HepG2 (cell line): ENCODE results near the gene TRIM9. TPM values are rescaled to one million over a fixed set of nuclear protein-coding genes. Genes with fewer than 3 reads are reported as not detected.
A peak's percentile ranks its signal among the peaks of the same experiment; 100 is the strongest.

ENCODE experiments used
- ATAC-seq: fragments of 200-7000 bp; cut with Tn5 transposase; 3 replicates; pipeline ENCODE4 v1.9.1; 2020; ENCODE audit warnings: mild to moderate bottlenecking, moderate library complexity
- BruUV-seq: library from RNA; stranded (reverse); fragments of 400-500 nt; replicated peaks from 2 replicates; lab custom pipeline; 2021; lab: Mats Ljungman, UMichigan
- CTCF ChIA-PET: fragments of 300-600 bp; formaldehyde crosslinking; extraction: SDS; loops from one replicate; lab custom pipeline; 2021; ENCODE audit warnings: low total read pairs, inconsistent platforms, low intra/inter-chr PET ratio; lab: Yijun Ruan, JAX
- POLR2A ChIA-PET: fragments of 350-600 bp; sonication (Branson Sonifier 250); formaldehyde crosslinking; loops from one replicate; lab custom pipeline; 2020; ENCODE audit warnings: antibody characterized with exemption, inconsistent platforms; lab: Yijun Ruan, JAX
- DNase-seq: peaks from one replicate; pipeline ENCODE4 v3.0.0-alpha.2; 2015; ENCODE audit warnings: low spot score
- FAIRE-seq: peaks from 3 replicates; lab custom pipeline; 2011; peaks lifted over from hg19 to GRCh38; lab: Jason Lieb, UNC
- H2AFZ ChIP-seq: one replicate; pipeline ENCODE4 v1.6.1; 2011; ENCODE audit warnings: low read length, inconsistent platforms
- H3K27ac ChIP-seq: fragments of 300-600 bp; 3 replicates; pipeline ENCODE4 v1.8.0; 2011; ENCODE audit warnings: mixed run types, mild to moderate bottlenecking, mixed read lengths, low read length, inconsistent platforms; ENCODE audit not compliant: insufficient read depth; ENCODE audit errors: extremely low read length
- H3K27me3 ChIP-seq, 2 experiments: fragments of 200-600 bp in 1 of 2; 2 replicates in 1 of 2; 3 replicates in 1 of 2; pipeline versions ENCODE4 v1.6.0 to v1.8.0; 2011; ENCODE audit warnings: low read length in 2 of 2, mild to moderate bottlenecking in 2 of 2, moderate library complexity in 2 of 2, inconsistent platforms in 1 of 2; ENCODE audit not compliant: insufficient read depth in 2 of 2, control insufficient read depth in 1 of 2
- H3K36me3 ChIP-seq, 2 experiments: fragments of 200-600 bp in 1 of 2; replicated peaks in 1 of 2; 2 replicates in 1 of 2; 3 replicates in 1 of 2; pipeline versions ENCODE4 v1.5.1 to v1.8.0; 2011; ENCODE audit warnings: low read length in 2 of 2, inconsistent platforms in 1 of 2; ENCODE audit not compliant: insufficient read depth in 2 of 2, control insufficient read depth in 1 of 2
- H3K4me1 ChIP-seq: 2 replicates; pipeline ENCODE4 v1.5.1; 2012; ENCODE audit warnings: low read length, inconsistent platforms; ENCODE audit not compliant: insufficient read depth
- H3K4me2 ChIP-seq: 2 replicates; pipeline ENCODE4 v1.6.0; 2011; ENCODE audit warnings: low read depth, low read length, inconsistent platforms
- H3K4me3 ChIP-seq, 3 experiments: fragments of 200-600 bp in 1 of 3; sonication (generic), shearing (Covaris generic) in 1 of 3; replicated peaks in 1 of 3; 2 replicates each; pipeline ENCODE4 v1.5.1; 2011 to 2016; ENCODE audit warnings: low read length in 3 of 3, inconsistent platforms in 2 of 3, low read depth in 2 of 3, mild to moderate bottlenecking in 2 of 3, control low read depth in 1 of 3, mixed read lengths in 1 of 3; ENCODE audit not compliant: insufficient read depth in 1 of 3
- H3K79me2 ChIP-seq: one replicate; pipeline ENCODE4 v1.6.1; 2011; ENCODE audit warnings: low read length, inconsistent platforms; ENCODE audit not compliant: insufficient read depth
- H3K9ac ChIP-seq: 2 replicates; pipeline ENCODE4 v1.6.0; 2011; ENCODE audit warnings: mild to moderate bottlenecking, low read depth, low read length, inconsistent platforms; ENCODE audit not compliant: insufficient read depth
- H3K9me3 ChIP-seq: 2 replicates; pipeline ENCODE4 v1.5.1; 2012; ENCODE audit warnings: mild to moderate bottlenecking, low read length
- H4K20me1 ChIP-seq: 2 replicates; pipeline ENCODE4 v1.6.0; 2011; ENCODE audit warnings: inconsistent platforms, mild to moderate bottlenecking, low read length, moderate library complexity; ENCODE audit not compliant: insufficient read depth
- FOXJ3 ChIP-seq: sonication (generic); formaldehyde crosslinking; IDR thresholded peaks from 2 replicates; pipeline ENCODE4 v1.4.0; 2020; ENCODE audit warnings: missing genetic modification reagents, mild to moderate bottlenecking, borderline replicate concordance
- HOXA3 ChIP-seq: sonication (generic); formaldehyde crosslinking; IDR thresholded peaks from 2 replicates; pipeline ENCODE4 v1.5.0; 2020; ENCODE audit warnings: missing genetic modification reagents
- JUNB ChIP-seq: sonication (generic); formaldehyde crosslinking; IDR thresholded peaks from 2 replicates; pipeline ENCODE4 v1.8.0; 2022; ENCODE audit warnings: missing genetic modification reagents, mild to moderate bottlenecking, borderline replicate concordance
- MEIS1 ChIP-seq: sonication (generic); formaldehyde crosslinking; IDR thresholded peaks from 2 replicates; pipeline ENCODE4 v1.9.0; 2021; ENCODE audit warnings: mild to moderate bottlenecking, missing genetic modification reagents, moderate library complexity, borderline replicate concordance
- NFATC3 ChIP-seq: sonication (generic); formaldehyde crosslinking; IDR thresholded peaks from 2 replicates; pipeline ENCODE4 v1.5.1; 2020; ENCODE audit warnings: mild to moderate bottlenecking, missing genetic modification reagents
- SOX13 ChIP-seq, 3 experiments: fragments of 450-650 bp in 1 of 3; sonication (generic) in 1 of 3; formaldehyde crosslinking in 1 of 3; IDR thresholded peaks in 2 of 3; conservative IDR thresholded peaks in 1 of 3; 2 replicates each; pipeline versions ENCODE4 v1.5.0 to v1.6.1; 2016 to 2020; ENCODE audit warnings: antibody characterized with exemption in 1 of 3, mild to moderate bottlenecking in 1 of 3, missing compliant biosample characterization in 1 of 3, missing genetic modification reagents in 1 of 3, moderate library complexity in 1 of 3
- YEATS4 ChIP-seq: sonication (generic); formaldehyde crosslinking; IDR thresholded peaks from 2 replicates; pipeline ENCODE4 v1.4.0; 2020; ENCODE audit warnings: missing genetic modification reagents, borderline replicate concordance
- ZNF720 ChIP-seq: sonication (generic); formaldehyde crosslinking; IDR thresholded peaks from 2 replicates; pipeline ENCODE4 v1.4.0; 2020; ENCODE audit warnings: missing genetic modification reagents
- WGBS: methylation state at CpG from one replicate; pipeline ENCODE4 v1.1.6; 2017; ENCODE audit warnings: low lambda C conversion rate; 5-methylcytosine and 5-hydroxymethylcytosine counted together
- in situ Hi-C: cut with HindIII; loops from 2 replicates; pipeline ENCODE4 v1.10.0; 2017; ENCODE audit warnings: low pct_unique_long_range_greater_than_20kb; ENCODE audit not compliant: extremely low pct_ligation_motif_present
- intact Hi-C: fragments of 100-400 bp; cut with micrococcal nuclease; formaldehyde crosslinking; loops from one replicate; pipeline ENCODE4 v1.10.0; 2022; ENCODE audit not compliant: unreplicated experiment
- polyA plus RNA-seq, 8 experiments: library from polyadenylated mRNA; depleted of rRNA in 3 of 8; stranded (reverse) in 7 of 8; unstranded in 1 of 8; fragments of >200 nt; fragmentation: Illumina TruSeq in 4 of 8; extraction: Trizol in 4 of 8; gene quantifications; 2 replicates each; pipeline versions ENCODE4 v1.2.1 to v1.2.3, GENCODE V29; 2011 to 2016; ENCODE audit warnings: low read depth in 4 of 8, missing spikeins in 1 of 8, mixed read lengths in 1 of 8; ENCODE audit not compliant: insufficient read depth in 1 of 8
- total RNA-seq, 5 experiments: library from RNA; depleted of rRNA; stranded (reverse); fragments of >200 nt; fragmentation: Illumina TruSeq; extraction: Trizol; gene quantifications; 2 replicates each; pipeline ENCODE4 v1.2.3, GENCODE V29; 2016; ENCODE audit warnings: low read depth in 1 of 5
- TF ChIP-seq, protein P1 (sequence below): sonication (generic); formaldehyde crosslinking; IDR thresholded peaks from 2 replicates; pipeline ENCODE4 v1.4.0; 2020; ENCODE audit warnings: missing genetic modification reagents
- TF ChIP-seq, protein P2 (sequence below): sonication (generic); formaldehyde crosslinking; IDR thresholded peaks from 2 replicates; pipeline ENCODE4 v1.4.0; 2020; ENCODE audit warnings: missing genetic modification reagents, borderline replicate concordance
- TF ChIP-seq, protein P3 (sequence below): sonication (generic); formaldehyde crosslinking; IDR thresholded peaks from 2 replicates; pipeline ENCODE4 v1.4.0; 2020; ENCODE audit warnings: missing genetic modification reagents
- TF ChIP-seq, protein P4 (sequence below): sonication (generic); formaldehyde crosslinking; IDR thresholded peaks from 2 replicates; pipeline ENCODE4 v1.4.0; 2020; ENCODE audit warnings: mild to moderate bottlenecking, missing genetic modification reagents

TRIM9 gene
- total and polyA plus RNA-seq, 2 of the 13 experiments (the other 11 are each of a cell fraction or from before 2014, with no cell fraction given): 0.04 to 0.07 TPM

DNA sequence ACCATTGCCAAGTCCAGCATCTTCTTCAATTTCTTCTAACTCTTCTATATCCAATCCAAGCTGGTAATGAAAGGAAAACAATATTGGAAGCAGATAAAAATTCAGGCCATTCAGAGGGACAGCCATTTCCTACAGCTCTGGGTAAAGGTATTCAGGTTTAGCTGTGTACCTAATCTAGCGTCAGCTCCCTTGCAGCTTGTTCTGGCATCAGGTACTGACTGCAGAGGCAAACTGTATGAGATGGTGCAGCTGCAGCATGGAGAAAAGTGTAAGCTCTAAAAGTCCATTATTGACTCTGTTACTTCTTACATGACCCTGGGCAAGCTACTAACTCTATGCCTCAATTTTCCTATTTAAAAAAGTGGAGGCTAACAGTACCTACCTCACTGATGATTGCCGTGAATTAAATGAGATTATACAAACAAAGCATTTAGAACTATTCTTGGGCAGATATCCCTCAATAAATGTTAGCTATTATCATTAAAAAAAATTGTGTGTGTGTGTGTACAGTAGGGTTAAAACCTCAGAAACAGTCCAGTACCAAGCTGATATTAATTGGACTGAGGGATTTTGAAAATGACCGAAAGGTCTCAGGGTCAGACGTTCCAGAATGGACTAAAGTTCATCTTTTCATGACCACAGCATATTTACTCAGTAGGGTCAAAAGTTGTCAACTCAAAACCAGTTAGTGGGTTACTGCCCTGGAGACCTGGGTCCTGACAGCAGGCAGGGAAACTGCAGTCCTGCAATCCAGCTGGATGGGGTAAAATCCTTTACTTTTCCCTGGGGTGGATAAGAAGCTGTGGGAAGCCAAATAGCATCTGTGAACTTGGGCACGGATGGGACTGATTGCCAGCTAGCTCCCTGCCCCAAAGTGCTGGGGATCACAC is 159.5 kb downstream of the TRIM9 start (continued):
- peak; percentile 91; the same call in 1 of the 2 replicates for TF ChIP-seq MEIS1 (CRISPR knock-in tag)
- TF ChIP-seq, protein P1, sequence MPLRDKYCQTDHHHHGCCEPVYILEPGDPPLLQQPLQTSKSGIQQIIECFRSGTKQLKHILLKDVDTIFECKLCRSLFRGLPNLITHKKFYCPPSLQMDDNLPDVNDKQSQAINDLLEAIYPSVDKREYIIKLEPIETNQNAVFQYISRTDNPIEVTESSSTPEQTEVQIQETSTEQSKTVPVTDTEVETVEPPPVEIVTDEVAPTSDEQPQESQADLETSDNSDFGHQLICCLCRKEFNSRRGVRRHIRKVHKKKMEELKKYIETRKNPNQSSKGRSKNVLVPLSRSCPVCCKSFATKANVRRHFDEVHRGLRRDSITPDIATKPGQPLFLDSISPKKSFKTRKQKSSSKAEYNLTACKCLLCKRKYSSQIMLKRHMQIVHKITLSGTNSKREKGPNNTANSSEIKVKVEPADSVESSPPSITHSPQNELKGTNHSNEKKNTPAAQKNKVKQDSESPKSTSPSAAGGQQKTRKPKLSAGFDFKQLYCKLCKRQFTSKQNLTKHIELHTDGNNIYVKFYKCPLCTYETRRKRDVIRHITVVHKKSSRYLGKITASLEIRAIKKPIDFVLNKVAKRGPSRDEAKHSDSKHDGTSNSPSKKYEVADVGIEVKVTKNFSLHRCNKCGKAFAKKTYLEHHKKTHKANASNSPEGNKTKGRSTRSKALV (CRISPR knock-in tag): peak; percentile 72; the same call in 1 of the 2 replicates

DNA sequence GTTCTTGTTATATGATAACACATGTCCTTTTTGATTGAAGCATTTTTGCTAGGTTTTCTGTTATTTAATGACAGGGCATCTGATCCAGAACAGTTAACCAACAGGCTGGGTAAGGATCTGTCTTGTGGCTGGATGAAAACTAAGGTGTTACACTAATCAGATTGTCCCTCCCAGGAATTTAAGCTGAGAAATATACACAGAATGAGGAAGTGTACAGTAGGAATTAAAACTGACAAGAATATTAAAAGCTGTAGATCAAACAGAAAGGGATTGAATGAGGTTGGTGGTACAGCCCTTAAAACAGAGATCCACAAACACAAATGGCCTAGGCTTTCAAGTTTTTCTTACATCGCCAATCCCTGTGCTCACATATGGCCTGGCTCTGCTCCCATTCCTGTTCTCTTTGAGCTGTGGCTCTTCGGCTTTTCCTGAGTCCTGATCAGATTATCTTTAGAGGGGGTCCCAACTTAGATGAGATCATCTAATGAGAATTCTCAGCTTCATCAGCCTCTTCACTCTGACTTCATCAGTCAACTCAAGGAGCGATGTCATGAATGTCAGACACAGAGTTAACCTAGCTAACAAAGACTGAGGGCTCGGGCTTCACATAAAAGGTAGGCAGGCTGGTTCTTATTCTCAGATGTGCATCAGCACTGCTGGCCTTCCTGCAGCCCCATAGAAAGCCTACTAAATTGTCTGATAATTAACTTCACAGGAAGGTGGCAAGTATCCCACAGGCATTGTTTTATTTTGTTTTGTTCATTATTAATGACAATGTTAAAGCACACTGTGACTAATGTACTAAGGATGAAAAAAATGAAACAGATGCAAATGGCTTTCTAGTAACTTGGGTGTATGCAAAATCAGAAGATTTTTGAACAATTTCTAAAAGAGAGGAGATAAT is 162.1 kb downstream of the TRIM9 start:
- intact Hi-C loops: no loop called here
- in situ Hi-C loops: no loop called here
- Histone ChIP-seq H2AFZ (no peak overlapping the region), H3K27ac (no peak overlapping the region), H3K79me2 (peaks cover 3% of the 10 kb centered on the region), H3K36me3 (peaks cover 20 to 53% of the 10 kb centered on the region in 2 experiments), H3K4me1 (peaks cover 41% of the 10 kb centered on the region), H3K4me2 (no peak overlapping the region), H3K4me3 (no peak overlapping the region), H3K27me3 (no peaks in the 10 kb centered on the region), H4K20me1 (peaks cover 7% of the 10 kb centered on the region; the same call in 1 of the 2 replicates), H3K9me3 (no peaks in the 10 kb centered on the region), H3K9ac (no peak overlapping the region)
- DNase-seq: no peak
- no peak for FAIRE-seq
- no peak for ATAC-seq
- no TSS peak for BruUV-seq
- WGBS: 95% methylated on average over 4 of the region's 4 CpGs
- ChIA-PET POLR2A (no interaction called here), CTCF (no interaction called here)
- TF ChIP-seq ZNF720 (CRISPR knock-in tag): no peak
- TF ChIP-seq, protein P2, sequence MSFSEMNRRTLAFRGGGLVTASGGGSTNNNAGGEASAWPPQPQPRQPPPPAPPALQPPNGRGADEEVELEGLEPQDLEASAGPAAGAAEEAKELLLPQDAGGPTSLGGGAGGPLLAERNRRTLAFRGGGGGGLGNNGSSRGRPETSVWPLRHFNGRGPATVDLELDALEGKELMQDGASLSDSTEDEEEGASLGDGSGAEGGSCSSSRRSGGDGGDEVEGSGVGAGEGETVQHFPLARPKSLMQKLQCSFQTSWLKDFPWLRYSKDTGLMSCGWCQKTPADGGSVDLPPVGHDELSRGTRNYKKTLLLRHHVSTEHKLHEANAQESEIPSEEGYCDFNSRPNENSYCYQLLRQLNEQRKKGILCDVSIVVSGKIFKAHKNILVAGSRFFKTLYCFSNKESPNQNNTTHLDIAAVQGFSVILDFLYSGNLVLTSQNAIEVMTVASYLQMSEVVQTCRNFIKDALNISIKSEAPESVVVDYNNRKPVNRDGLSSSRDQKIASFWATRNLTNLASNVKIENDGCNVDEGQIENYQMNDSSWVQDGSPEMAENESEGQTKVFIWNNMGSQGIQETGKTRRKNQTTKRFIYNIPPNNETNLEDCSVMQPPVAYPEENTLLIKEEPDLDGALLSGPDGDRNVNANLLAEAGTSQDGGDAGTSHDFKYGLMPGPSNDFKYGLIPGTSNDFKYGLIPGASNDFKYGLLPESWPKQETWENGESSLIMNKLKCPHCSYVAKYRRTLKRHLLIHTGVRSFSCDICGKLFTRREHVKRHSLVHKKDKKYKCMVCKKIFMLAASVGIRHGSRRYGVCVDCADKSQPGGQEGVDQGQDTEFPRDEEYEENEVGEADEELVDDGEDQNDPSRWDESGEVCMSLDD (CRISPR knock-in tag): no peak
- TF ChIP-seq FOXJ3 (CRISPR knock-in tag): no peak
- no peak for TF ChIP-seq SOX13 (IDR thresholded peaks at IDR 0.05)
- TF ChIP-seq SOX13 (CRISPR knock-in tag; conservative IDR thresholded peaks at IDR 0.05 in 1 of 2, IDR thresholded peaks at IDR 0.05 in 1 of 2): no peak
- no peak for TF ChIP-seq JUNB (CRISPR knock-in tag)
- TF ChIP-seq, protein P3, sequence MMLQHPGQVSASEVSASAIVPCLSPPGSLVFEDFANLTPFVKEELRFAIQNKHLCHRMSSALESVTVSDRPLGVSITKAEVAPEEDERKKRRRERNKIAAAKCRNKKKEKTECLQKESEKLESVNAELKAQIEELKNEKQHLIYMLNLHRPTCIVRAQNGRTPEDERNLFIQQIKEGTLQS (CRISPR knock-in tag): no peak
- no peak for TF ChIP-seq YEATS4
- no peak for TF ChIP-seq NFATC3
- TF ChIP-seq, protein P4, sequence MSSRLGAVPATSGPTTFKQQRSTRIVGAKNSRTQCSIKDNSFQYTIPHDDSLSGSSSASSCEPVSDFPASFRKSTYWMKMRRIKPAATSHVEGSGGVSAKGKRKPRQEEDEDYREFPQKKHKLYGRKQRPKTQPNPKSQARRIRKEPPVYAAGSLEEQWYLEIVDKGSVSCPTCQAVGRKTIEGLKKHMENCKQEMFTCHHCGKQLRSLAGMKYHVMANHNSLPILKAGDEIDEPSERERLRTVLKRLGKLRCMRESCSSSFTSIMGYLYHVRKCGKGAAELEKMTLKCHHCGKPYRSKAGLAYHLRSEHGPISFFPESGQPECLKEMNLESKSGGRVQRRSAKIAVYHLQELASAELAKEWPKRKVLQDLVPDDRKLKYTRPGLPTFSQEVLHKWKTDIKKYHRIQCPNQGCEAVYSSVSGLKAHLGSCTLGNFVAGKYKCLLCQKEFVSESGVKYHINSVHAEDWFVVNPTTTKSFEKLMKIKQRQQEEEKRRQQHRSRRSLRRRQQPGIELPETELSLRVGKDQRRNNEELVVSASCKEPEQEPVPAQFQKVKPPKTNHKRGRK (CRISPR knock-in tag): no peak
- TF ChIP-seq HOXA3 (CRISPR knock-in tag): no peak
